Bladder microvascular endothelial cell (primary cell): ENCODE data around the gene TUBB3. TPM values are rescaled to one million over a fixed set of nuclear protein-coding genes. Genes with fewer than 3 reads are reported as not detected.

Experiments used
- total RNA-seq: library from RNA; depleted of rRNA; stranded (reverse); fragments of >200 nt; gene quantifications from 2 replicates; pipeline ENCODE4 v1.2.3, GENCODE V29; 2014

Gene TUBB3
- 137 and 173 TPM in 2 replicates for total RNA-seq

GRCh38 chr16:89922884-89923639 is at the start of gene TUBB3:
Gene TUBB3, plus strand, starts transcription at chr16:89923342. Its CDS starts 60 bp downstream, at chr16:89923402.

GRCh38 chr16:89918453-89919347 is 4.4 kb upstream of the TUBB3 start, which contains the start of gene MC1R:
Gene MC1R, plus strand, starts transcription at chr16:89918862. Its CDS starts 397 bp downstream, at chr16:89919259.

Other genes with a start within 250 kb of the TUBB3 start
- 32.2 and 62.8 TPM in 2 replicates for gene CDK10, start 236.7 kb upstream of the TUBB3 start, total RNA-seq
- gene SPATA2L, start 221.6 kb upstream of the TUBB3 start, total RNA-seq: 13.0 and 18.1 TPM in 2 replicates
- gene VPS9D1, start 202.4 kb upstream of the TUBB3 start, total RNA-seq: 2.6 and 7.4 TPM in 2 replicates
- gene ZNF276, start 201.8 kb upstream of the TUBB3 start, total RNA-seq: 16.4 and 31.5 TPM in 2 replicates
- 16.5 and 20.1 TPM in 2 replicates for gene FANCA, start 106.7 kb upstream of the TUBB3 start, total RNA-seq
- gene SPIRE2, start 94.9 kb upstream of the TUBB3 start, total RNA-seq: 0.97 and 4.8 TPM in 2 replicates
- gene TCF25, start 49.8 kb upstream of the TUBB3 start, total RNA-seq: 136 and 197 TPM in 2 replicates
- 0.97 and 2.1 TPM in 2 replicates for gene MC1R, start 4.5 kb upstream of the TUBB3 start, total RNA-seq
- gene DEF8, start 25.4 kb downstream of the TUBB3 start, total RNA-seq: 84.3 and 106 TPM in 2 replicates
- 1.5 and 17.5 TPM in 2 replicates for gene DBNDD1, start 96.1 kb downstream of the TUBB3 start, total RNA-seq
- gene PRDM7, start 154.0 kb downstream of the TUBB3 start, total RNA-seq: not detected in 2 replicates